Measurements from ENCODE around the gene SPRR2D.
"Not testable (repeated sequence)": the region's sequence is repeated elsewhere in the genome, so short reads cannot be mapped to it uniquely, and the experiment has no call there.

Gene SPRR2D

DNA sequence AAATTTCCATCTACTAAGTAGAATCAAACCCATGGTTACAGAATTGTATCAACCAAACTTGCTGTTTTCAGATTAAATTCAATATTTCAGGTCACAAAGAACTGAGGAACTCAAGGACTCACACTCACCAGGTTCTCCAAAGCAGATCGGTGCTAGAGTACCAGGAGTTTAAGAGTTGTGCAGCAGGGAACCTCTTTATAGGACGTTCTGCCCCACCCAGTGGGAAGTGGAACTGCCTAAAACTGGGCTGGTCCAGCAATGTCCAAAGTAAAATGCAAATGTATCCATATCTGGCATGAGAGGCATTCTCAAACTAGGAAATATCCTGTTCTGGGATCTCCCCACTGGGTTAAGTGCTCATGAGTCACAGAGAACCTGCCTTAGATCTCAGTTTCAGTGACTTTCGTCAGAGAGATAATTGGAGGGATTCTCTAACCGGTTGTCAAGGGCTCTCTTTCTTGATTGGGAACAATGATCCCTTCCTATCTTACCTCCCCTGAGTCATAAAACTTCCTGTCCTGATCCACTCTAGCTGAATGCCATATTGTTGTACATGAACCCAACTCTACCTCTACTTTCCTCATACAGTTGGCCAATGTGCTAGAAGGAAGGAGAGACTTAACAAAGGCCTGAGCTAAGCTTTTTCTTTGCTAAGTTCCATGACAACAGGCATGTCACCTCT lies at the start of gene SPRR2D:
TSS of gene SPRR2D (minus strand) at position 171 of the 682 bp plus-strand sequence. CDS start 774 bp downstream, outside the sequence.
- no peak within 1 kb of the TSS for H3K4me3 ChIP-seq (ENCODE audit: low read length)
- no peak for TF ChIP-seq ZNF274 (IDR thresholded peaks at IDR 0.05; ENCODE audit: low read depth, low read length)

DNA sequence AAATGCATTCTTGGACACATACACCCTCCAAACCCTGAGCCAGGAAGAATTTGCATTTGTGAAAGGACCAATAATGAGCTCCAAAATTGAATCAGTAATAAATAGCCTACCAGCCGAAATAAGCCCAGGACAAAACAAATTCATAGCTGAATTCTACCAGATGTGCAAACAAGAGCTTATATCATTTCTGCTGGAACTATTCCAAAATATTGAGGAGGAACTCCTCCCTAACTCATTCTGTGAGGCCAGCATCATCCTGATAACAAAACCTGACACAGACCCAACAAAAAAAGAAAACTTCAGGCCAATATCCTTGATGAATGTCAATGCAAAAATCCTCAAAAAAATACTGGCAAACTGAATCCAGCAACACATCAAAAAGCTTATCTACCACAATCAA lies 46.7 kb upstream of the SPRR2D start:
- H3K4me3 ChIP-seq (ENCODE audit: low read length) = no peak overlapping the region
- no peak for TF ChIP-seq ZNF274 (IDR thresholded peaks at IDR 0.05; ENCODE audit: low read depth, low read length)

DNA sequence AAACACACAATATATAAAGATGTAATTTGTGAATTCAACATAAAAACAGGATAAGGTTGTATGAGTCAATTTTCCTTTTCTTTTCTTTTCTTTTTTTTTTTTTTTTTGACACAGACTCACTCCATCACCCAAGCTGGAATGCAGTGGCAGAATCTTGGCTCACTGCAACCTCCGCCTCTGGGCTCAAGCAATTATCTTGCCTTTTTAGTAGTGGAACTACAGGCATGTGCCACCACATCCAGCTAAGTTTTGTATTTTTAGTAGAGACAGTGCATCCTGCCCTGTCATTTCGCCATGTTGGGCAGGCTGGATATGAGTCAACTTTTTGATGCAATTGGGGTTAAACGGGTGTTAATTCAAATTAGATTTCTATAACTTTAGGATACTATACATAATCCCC lies 40.8 kb upstream of the SPRR2D start:
- TF ChIP-seq ZNF274 (IDR thresholded peaks at IDR 0.05; ENCODE audit: low read depth, low read length) = no peak
- no peak overlapping the region for H3K4me3 ChIP-seq (ENCODE audit: low read length)

DNA sequence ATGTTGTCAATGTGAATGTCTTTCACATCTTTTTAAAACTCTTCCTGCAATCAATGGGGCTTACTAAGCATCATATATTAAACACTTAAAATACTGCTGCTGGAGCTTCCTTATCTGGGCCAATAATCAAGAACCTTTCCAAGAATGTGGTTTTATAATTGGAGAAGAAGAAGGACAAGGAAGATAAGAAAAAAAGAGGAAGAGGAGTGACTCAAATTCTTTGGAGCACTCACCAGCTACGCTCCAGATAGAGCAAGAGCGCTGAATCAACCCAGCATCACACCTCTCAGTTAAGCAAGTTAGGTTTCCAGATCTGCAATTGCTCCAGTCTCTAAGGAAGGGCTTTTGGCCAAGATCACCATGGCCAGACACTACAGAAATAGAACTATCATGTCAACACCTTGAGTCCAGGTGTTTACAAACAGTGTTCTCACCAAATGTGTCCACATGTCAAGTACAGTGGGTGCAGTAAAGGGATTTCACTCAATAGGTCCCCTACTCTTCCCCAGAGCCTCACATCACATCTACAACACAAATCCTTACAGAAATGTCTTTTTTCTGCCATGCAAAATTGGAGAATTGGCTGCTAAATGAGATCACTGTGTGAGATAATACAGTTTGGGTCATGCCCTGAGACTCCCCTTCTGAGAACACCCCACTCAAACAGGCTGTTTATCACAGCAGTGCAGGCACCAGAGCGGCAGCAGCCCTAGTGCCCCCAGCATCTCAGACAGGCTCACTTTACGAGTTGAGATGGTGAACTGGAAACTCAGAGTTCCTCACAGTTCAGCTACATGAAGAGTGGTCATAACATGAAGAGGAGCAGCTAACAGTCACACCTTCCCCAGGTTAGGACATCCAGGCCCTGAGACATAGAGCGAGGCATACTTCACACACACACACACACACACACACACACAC lies 32.1 kb upstream of the SPRR2D start:
- H3K4me3 ChIP-seq (ENCODE audit: low read length) = no peak overlapping the region
- TF ChIP-seq ZNF274 (IDR thresholded peaks at IDR 0.05; ENCODE audit: low read depth, low read length) = no peak

DNA sequence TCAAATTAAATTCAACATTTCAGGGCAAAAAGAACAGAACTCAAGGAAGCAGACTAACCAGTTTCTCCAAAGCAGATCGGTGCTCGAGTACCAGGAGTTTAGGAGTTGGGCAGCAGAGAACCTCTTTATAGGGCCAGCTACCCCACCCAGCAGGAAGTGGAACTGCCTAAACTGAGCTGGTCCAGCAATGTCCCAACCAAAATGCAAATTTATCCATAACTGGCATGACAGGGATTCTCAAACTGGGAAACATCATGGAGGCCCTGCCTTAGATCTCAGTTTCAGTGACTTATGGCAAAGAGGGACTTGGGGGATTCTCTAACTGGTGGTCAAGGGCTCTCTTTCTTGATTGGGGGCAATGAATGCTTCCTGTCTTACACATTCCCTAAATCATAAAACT lies 30.6 kb upstream of the SPRR2D start, which contains the start of gene SPRR2B:
TSS of gene SPRR2B (minus strand) at position 101 of the 400 bp plus-strand sequence. CDS start 772 bp downstream, outside the sequence.
- H3K4me3 ChIP-seq (ENCODE audit: low read length) = no peak within 1 kb of the TSS
- TF ChIP-seq ZNF274 (IDR thresholded peaks at IDR 0.05; ENCODE audit: low read depth, low read length) = no peak

DNA sequence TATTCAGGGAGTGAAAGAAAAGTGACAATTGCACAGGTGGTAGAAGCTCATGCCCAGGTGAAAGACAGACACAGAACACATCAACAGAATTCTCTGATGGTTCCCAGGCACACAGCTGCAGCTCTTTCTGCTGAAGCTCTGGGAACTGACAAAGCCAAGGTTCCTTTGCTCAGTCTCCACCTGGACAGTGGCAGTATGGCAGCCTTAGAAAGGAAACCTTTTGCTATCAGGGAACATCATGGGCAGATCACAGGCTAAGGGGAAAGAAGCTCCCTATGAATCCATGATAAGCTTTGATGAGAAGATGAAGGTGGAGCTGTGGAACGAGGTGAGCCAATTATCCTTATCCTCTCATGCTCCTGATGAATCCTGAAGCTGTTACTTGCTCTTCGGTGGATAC lies 29.3 kb upstream of the SPRR2D start:
- no peak for TF ChIP-seq ZNF274 (IDR thresholded peaks at IDR 0.05; ENCODE audit: low read depth, low read length)
- H3K4me3 ChIP-seq (ENCODE audit: low read length) = no peak overlapping the region

DNA sequence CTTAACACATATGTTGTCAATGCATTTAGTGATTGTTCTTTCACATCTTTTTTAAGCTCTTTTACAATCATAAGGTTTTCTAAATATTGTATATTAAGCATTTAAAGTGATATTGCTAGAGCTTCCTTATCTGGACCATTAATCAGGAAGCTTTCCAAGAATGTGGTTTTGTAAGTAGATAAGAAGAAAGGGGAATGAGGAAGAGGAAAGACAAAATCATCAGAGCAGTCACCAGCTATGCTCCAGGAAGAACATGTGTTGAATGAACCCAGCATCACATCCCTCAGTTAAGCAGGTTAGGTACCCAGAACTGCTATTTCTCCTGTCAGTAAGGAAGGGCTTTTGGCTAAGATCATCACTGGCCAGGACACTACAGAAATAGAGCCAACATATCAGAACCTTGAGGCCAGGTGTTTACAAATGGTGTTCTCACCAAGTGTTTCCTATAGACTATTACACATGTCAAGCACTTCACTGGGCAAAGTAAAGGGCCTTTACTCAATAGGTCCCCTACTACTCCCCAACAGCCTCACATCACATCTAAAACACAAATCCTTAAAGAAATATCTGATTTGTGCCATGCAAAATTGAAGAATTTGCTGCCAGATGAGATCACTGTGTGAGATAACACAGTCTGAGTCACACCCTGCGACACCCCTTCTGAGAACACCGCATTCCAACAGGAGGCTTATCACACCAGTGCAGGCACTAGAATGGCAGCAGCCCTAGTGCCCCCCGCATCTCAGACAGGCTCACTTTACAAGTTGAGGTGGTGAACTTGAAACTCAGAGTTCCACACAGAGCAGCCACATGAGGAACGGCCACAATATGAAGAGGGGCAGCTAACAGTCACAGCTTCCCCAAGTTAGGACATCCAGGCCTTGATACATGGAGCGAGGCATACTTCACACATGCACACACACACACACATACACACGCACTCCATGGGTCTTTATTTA lies 18.2 kb upstream of the SPRR2D start:
- no peak overlapping the region for H3K4me3 ChIP-seq (ENCODE audit: low read length)

DNA sequence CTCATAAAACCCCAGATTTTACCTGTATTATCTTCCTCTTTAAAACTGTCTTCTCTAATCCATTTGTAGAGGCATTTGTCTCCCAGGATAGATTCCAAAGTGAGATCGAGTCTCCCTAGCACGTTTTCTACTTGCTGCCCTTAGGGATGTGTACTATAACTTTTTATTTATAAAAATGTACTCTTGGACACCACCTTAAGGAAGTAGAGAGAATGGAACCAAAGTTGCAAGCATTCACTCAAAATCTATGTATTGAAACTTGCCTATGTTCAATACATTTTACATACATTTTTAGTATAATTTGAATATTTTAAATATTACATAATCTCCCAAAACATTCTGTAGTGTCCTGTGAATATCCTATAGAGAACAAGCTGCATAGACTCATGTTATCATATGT lies 17.2 kb upstream of the SPRR2D start:
- H3K4me3 ChIP-seq (ENCODE audit: low read length) = no peak overlapping the region
- TF ChIP-seq ZNF274 (IDR thresholded peaks at IDR 0.05; ENCODE audit: low read depth, low read length) = no peak

More for the DNA sequence above, 18.2 kb upstream of the SPRR2D start:
- no peak for TF ChIP-seq ZNF274 (IDR thresholded peaks at IDR 0.05; ENCODE audit: low read depth, low read length)

DNA sequence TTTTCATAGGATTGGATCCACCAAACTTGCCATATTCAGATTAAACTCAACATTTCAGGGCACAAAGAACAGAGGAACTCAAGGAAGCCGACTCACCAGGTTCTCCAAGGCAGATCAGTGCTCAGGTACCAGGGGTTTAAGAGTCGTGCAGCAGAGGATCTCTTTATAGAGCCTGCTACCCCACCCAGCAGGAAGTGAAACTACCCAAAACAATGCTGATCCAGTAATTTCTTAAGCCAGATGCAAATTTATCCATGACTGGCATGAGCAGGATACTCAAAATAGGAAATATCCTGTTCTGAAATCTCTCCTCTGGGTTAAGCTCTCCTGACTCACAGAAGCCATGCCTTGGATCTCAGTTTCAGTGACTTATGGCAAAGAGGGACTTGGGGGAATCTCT lies 16.5 kb upstream of the SPRR2D start, which contains the start of gene SPRR2A:
TSS of gene SPRR2A (minus strand) at position 138 of the 400 bp plus-strand sequence. CDS start 777 bp downstream, outside the sequence.
- no peak for TF ChIP-seq ZNF274 (IDR thresholded peaks at IDR 0.05; ENCODE audit: low read depth, low read length)
- no peak within 1 kb of the TSS for H3K4me3 ChIP-seq (ENCODE audit: low read length)

DNA sequence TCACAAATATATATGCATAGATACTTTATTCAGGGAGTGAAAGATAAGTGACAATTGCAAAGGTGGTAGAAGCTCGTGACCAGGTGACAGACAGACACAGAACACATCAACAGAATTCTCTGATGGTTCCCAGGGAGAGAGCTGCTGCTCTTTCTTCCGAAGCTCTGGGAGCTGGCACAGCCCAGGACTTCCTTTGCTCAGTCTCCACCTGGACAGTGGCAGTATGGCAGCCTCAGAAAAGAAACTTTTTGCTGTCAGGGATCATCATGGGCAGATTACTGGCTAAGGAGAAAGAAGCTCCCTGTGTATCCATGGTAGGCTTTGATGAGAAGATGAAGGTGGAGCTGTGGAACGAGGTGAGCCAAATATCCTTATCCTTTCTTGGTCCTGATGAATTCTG lies 15.2 kb upstream of the SPRR2D start:
- H3K4me3 ChIP-seq (ENCODE audit: low read length) = not testable (repeated sequence)

DNA sequence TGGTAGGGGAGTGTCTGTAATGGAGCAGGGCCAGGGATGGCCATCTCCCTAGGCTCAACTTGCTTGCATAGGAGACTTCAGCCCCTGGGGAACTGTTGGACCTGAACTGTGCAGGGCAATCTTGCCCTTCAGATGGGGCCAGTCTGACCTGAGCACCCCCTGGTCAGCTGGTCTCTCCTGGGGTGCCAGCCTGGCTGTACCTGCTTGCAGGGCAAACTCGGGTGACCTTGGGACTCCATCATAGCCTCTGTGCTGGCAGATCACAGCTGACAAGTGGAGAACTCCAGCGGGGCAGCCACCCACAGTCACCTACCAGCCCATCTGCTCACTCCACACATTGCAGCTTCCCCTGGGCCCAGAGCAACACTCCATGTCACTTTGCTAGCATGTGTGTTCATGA lies 8.3 kb upstream of the SPRR2D start:
- no peak for TF ChIP-seq ZNF274 (IDR thresholded peaks at IDR 0.05; ENCODE audit: low read depth, low read length)
- no peak overlapping the region for H3K4me3 ChIP-seq (ENCODE audit: low read length)

DNA sequence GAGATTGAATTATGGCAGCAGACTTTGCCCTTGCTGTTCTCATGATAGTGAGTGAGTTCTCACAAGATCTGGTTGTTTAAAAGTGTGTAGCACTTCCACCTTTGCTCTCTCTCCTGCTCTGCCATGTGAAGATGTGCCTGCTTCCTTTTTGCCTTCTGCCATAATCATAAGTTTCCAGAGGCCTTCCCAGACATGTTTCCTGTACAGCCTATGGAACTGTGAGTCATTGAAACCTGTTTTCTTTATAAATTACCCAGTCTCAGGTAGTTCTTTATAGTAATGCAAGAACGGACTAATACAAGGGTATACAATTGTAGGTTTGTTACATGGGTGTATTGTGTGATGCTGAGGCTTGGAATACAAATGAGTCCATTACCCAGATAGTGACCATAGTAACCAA lies 5.7 kb downstream of the SPRR2D start:
- no peak for TF ChIP-seq ZNF274 (IDR thresholded peaks at IDR 0.05; ENCODE audit: low read depth, low read length)
- no peak overlapping the region for H3K4me3 ChIP-seq (ENCODE audit: low read length)

DNA sequence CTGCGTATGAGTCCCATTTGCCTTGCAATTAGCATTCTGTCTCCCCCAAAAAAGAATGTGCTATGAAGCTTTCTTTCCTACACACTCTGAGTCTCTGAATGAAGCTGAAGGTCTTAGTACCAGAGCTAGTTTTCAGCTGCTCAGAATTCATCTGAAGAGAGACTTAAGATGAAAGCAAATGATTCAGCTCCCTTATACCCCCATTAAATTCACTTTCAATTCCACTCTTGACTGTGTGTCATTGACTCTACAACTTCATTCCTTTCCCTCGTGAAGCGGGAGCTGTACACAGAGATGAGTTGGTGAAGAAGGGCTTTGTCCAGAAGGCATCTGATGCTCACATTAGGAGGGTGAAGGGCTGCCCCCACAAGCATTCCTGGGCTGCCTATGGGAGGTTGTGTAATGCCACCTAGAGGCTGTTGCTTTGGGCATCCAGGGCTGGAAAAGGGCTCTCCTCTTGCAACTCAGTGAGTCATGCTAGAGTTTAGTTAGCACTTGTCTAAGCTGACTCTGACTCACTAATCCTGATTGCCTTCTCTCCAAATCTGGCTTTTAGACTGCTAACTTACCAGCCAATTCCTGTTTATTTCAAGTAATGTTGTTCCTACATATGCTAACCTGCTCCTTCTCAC lies 8.1 kb downstream of the SPRR2D start:
- no peak overlapping the region for H3K4me3 ChIP-seq (ENCODE audit: low read length)
- no peak for TF ChIP-seq ZNF274 (IDR thresholded peaks at IDR 0.05; ENCODE audit: low read depth, low read length)

Data from GM08714 (cell line).